DND-41 (cell line): ENCODE data around the gene TRPM3.

Experiments
- EZH2 ChIP-seq: IDR thresholded peaks from 3 replicates; pipeline ENCODE4 v1.6.1; 2012; ENCODE audit warnings: borderline replicate concordance, low read depth, mild to moderate bottlenecking, moderate library complexity, low read length, inconsistent platforms; ENCODE audit not compliant: severe bottlenecking
- TF ChIP-seq, protein P1 (sequence below): IDR thresholded peaks from 2 replicates; pipeline ENCODE4 v1.5.1; 2012; ENCODE audit warnings: borderline replicate concordance, low read length, moderate library complexity, mild to moderate bottlenecking; ENCODE audit not compliant: poor library complexity, severe bottlenecking; ENCODE audit errors: extremely low read depth

DNA sequence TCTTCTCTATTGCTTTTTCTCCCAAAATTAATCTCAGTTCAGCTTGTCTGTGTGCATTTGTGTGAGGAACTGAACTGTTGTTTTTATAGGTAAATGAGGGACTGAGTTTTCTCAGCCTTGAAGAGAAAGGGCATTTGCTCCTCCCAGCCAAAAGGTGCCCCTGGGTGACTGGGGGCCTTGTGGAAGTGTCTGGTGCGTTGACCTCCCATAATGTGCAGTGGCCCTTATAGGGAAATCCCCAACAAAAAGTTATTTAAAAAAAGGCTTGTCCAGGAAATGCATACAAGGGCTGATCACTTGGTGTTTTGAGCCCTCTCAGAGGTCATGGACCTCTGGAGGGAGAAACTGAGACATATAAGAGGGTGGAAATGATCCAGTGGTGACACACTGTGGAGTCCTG is 467.3 kb downstream of the TRPM3 start:
- TF ChIP-seq, protein P1, sequence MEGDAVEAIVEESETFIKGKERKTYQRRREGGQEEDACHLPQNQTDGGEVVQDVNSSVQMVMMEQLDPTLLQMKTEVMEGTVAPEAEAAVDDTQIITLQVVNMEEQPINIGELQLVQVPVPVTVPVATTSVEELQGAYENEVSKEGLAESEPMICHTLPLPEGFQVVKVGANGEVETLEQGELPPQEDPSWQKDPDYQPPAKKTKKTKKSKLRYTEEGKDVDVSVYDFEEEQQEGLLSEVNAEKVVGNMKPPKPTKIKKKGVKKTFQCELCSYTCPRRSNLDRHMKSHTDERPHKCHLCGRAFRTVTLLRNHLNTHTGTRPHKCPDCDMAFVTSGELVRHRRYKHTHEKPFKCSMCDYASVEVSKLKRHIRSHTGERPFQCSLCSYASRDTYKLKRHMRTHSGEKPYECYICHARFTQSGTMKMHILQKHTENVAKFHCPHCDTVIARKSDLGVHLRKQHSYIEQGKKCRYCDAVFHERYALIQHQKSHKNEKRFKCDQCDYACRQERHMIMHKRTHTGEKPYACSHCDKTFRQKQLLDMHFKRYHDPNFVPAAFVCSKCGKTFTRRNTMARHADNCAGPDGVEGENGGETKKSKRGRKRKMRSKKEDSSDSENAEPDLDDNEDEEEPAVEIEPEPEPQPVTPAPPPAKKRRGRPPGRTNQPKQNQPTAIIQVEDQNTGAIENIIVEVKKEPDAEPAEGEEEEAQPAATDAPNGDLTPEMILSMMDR: no peak
- no peak for TF ChIP-seq EZH2
